Activated CD4-positive, alpha-beta T cell treated with anti-CD3 and anti-CD28 coated beads, Interleukin-2, amount 50 U/mL, for 48 hours (primary cell): ENCODE measurements around the gene LIPJ.

Experiments used
- DNase-seq, 2 experiments: peaks; one replicate each; pipeline ENCODE4 v3.0.0-alpha.2; 2020

The LIPJ gene

GRCh38 chr10:88608052-88608732, 21.6 kb downstream of the LIPJ start:
- DNase-seq = no peak

DNA sequence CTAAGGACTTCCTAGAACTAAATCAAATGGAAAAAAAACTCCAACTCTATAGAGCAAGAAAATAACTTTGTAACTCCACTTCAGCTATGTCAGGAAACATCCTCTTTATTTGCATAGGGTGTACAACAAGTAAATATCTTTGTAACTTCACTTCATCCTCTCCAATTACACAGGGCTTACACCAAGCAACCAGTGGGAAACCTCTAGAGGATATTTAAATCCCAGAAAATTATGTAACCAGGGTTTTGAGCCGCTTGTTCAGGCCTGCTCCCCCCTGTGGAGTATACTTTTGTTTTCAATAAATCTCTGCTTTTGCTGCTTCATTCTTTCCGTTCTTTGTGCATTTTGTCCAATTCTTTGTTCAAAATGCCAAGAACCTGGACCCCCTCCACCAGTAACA, 22.2 kb downstream of the LIPJ start:
- DNase-seq = no peak

- DNase-seq = no peak
Observed at GRCh38 chr10:88616250-88616977, 29.9 kb downstream of the LIPJ start.

DNA sequence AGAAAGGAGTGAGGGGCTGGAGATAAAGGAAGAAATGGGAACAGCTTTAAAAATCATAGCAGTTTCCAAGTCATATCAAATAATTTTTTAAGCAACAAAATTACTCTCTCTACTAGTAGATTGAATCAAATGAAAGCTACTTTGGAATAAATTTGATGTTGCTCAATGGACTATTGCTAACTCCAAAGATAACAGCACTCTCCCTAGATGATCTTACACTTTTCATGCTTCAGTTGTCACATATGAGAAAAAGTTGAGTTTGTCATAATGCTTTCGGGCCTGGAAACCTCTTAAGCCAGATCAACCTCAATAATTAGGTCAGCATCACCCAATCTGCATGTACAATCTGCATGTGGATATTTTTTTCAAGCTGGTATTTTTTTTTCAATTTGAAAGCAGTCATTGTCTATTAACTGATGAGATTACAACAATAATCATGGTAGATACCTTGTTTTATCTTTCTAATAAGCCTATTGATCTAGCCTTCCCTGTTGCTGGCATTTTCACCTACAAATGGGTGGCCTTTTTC, 31.3 kb downstream of the LIPJ start:
- DNase-seq = no peak

DNA sequence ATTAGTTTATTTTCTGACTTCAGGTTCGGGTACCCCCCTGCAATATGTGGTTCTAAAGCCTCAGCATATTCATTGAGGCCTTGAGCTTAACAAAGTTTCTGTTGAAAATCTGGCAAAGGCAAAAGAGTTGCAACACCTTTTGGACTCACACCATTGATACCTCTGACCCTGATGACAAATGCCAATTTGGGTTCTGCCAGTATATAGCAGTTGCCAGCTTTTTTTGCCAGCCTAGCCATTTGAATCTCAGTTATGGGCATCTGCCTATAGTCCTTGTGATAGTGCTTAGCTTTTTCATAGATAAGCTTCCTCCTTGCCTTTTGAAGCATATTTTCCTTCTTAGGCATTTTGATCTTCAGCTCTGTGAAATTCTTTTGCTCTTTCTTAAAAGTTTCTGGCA, 31.9 kb downstream of the LIPJ start:
- DNase-seq = no peak

GRCh38 chr10:88620441-88620840, 33.9 kb downstream of the LIPJ start:
- DNase-seq = no peak

DNA sequence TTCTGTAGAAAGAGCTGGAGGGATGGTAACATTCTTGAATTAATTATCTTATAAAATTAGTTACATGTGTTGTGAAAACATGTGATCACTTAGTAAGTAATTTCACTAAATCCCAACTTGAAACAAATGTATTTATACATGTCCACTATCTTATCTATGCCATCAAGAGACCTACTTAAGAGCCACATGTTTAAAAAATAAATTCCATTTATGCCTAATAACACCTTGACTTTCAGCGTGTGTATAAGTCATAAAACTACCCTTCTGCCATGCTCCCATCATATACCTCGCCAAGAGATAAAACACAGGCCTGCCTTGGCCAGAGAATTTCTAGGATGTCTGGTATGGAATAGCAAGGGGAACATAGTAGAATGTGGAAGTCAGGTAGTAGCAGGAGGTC, 37.3 kb downstream of the LIPJ start:
- no peak for DNase-seq

DNA sequence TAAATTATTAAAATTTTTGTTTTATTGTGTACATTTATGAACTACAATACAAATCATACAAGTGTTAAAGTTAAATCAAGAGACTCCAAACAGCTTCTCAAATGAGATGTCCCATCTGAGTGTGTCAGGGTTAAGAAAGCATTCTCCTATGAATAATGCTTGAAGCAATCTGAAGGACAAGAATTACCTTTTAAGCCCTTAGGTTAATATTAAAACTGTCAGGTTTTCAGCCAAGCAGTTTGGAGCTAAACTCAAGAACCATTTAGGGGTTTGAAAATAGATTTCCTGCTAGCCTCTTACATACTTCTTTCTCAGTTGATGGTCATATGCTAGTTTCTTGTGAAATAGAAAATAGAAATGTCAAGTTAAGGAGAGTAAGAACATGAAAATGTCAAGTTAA, 38.3 kb downstream of the LIPJ start:
- no peak for DNase-seq

- DNase-seq = no peak
Observed at GRCh38 chr10:88640186-88640585, 53.6 kb downstream of the LIPJ start.

GRCh38 chr10:88642209-88642608, 55.6 kb downstream of the LIPJ start:
- DNase-seq = no peak

GRCh38 chr10:88642963-88643362, 56.4 kb downstream of the LIPJ start:
- no peak for DNase-seq

DNA sequence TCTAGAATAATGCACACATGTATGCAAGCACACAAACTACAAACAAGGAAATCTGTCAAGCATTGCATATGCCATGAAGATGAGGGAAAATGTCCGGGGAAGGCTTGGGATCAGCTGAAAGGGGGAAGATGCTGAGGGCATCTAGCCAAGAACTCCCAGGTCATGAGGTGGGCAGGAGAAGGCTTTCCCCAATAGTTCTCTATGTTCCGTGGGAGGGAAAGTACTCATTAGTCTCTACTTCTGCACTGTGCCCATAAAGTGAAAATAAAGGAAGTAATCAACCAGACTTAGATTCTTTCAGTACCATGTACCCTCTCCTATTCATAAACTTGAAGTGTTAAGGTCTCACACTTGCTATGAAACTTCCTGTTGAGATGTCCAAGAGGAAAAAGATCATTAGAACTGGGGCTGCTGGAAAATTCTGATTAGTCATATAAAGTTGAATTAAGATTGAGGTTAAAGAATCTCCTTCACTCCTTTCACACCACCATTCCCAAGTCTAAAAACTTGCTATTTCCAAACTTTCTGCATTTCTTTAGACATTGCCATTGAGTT, 60.6 kb downstream of the LIPJ start:
- no peak for DNase-seq

DNA sequence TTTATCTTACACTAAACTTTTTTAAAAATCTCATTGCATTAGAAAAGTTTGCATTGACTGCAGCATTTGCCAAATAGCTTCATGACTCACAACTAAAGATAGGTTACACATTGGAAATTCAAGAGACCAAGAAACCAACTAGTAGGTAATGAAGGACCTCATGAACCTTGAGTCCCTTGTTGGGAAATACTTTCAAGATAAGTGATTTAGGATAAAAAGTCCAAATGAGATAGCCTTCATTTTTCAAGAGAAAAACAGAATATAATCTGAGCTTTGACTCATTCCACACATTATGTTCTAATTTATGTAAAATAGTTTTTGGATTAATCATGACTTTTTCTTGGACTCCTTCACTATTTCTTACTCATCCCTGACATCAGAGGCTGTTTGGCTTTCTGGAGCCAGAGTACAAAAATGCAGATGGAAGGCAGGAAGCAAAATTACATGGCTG, 64.6 kb downstream of the LIPJ start:
- DNase-seq = no peak

DNA sequence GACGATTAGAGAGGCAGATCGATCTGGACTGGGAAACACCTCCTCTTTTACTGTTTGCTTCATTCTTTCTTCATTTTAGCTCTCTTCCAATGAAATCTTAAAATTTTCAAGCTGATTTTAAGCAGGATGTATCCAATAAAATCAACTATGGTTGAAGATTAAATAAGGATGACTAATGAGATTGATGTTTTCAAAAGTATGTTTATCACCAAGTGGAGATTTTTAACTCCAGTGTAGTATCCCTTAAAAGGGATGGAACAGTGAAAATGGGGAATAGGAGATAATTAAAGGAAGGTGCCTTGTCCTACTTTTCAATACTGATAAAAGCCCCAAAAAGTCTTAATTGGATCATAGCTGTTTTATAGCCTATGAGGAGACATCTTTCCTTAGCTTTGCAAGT, 66.1 kb downstream of the LIPJ start:
- DNase-seq = no peak
